Astrocyte of the hippocampus (primary cell): ENCODE data around the gene SNCG.
A peak's percentile ranks its signal among the peaks of the same experiment; 100 is the strongest.
"Not testable (repeated sequence)": the region's sequence is repeated elsewhere in the genome, so short reads cannot be mapped to it uniquely, and the experiment has no call there.

Source experiments
- DNase-seq: peaks from one replicate; pipeline ENCODE4 v3.0.0; 2011; ENCODE audit warnings: low read depth, low spot score

The SNCG gene

DNA sequence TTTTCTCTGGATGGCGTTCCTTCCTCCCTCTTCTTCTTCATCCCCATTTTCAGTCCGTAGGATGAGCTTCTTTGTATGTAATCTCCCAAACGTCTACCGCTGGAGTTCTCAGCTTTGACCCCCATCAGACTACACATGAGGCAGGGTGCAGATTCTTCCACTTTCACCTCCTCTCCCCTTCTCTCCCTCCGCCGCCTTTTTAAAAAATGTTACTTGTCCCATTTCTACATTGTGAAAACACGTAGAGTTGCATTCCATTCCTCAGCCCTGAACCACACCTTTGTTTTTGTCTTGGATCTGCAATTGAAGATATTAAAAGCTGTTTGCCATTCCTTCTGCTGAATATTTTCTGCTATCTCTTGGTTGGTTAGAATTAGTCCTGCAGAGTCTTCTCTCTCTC is 16.1 kb downstream of the SNCG start:
- DNase-seq, result no peak

- DNase-seq, result no peak
Measured at GRCh38 chr10:86976362-86977056, 18.1 kb downstream of the SNCG start.

GRCh38 chr10:86978457-86978856 is 20.1 kb downstream of the SNCG start:
- DNase-seq, result not testable (repeated sequence)

GRCh38 chr10:86979296-86979818 is 21.0 kb downstream of the SNCG start:
- DNase-seq, result no peak

GRCh38 chr10:86979977-86980448 is 21.6 kb downstream of the SNCG start:
- DNase-seq, result no peak

DNA sequence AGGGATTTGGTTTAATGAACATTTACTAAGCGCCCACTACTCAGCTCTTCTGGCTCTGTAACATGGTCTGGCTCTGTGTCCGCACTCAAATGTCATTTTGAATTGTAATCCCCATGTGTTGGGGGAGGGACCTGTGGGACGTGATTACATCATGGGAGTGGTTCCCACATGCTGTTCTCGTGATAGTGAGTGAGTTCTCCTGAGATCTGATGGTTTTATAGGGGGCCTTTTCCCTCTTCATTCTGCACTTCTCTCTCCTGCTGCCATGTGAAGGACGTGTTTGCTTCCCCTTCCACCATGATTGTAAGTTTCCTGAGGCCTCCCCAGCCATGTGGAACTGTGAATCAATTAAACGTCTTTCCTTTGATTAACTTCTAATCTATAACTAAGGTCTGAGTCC is 22.6 kb downstream of the SNCG start:
- DNase-seq, result not testable (repeated sequence)

- DNase-seq, result no peak
Measured at GRCh38 chr10:86981716-86982115, 23.3 kb downstream of the SNCG start.

- not testable (repeated sequence) for DNase-seq
Measured at GRCh38 chr10:86984498-86984897, 26.1 kb downstream of the SNCG start.

DNA sequence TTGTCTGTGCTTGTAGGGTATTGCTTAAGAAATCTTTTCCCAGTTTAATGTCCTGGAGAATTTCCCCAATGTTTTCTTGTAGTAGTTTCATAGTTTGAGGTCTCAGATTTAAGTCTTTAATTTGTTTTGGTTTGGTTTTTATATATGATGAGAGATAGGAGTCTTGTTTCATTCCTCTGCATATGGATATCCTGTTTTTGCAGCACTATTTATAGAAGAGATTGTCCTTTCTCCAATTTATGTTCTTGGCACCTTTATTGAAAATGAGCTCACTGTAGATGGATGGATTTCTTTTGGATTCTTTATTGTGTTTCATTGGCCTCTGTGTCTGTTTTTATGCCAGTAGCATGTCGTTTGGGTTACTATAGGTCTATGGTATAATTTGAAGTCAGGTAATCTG is 30.1 kb downstream of the SNCG start:
- DNase-seq, result no peak

DNA sequence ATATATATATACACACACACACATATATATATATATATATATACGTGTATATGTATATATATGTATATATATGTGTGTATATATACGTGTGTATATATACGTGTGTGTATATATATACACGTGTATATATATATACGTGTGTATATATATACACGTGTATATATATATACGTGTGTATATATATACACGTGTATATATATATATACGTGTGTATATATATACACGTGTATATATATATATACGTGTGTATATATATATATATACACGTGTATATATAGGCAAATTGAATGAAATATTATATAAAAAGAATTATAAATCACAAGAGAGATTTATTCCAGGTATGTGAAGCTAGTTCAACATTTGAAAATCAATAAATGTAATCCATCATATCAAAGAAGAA is 33.0 kb downstream of the SNCG start:
- DNase-seq, result not testable (repeated sequence)

DNA sequence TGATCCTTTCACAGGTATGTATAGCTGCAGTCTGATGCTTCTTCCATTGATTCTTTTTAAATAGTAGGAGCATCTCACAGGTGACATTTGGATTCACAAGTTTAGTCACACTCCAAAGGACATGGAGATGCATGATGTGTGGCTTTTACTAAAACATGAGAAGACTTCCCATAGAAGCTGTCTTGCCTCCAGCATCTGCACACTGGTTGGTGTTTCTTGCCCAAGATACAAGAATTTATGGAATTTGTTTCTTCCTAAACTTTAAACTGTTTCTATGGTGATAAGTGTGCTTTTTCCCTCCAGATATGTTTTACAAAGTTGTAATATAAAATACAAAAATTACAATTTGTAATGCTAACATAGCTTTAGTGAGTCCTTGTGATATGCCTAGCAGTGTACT is 34.1 kb downstream of the SNCG start:
- no peak for DNase-seq

- no peak for DNase-seq
Measured at GRCh38 chr10:86992929-86993328, 34.5 kb downstream of the SNCG start.

DNA sequence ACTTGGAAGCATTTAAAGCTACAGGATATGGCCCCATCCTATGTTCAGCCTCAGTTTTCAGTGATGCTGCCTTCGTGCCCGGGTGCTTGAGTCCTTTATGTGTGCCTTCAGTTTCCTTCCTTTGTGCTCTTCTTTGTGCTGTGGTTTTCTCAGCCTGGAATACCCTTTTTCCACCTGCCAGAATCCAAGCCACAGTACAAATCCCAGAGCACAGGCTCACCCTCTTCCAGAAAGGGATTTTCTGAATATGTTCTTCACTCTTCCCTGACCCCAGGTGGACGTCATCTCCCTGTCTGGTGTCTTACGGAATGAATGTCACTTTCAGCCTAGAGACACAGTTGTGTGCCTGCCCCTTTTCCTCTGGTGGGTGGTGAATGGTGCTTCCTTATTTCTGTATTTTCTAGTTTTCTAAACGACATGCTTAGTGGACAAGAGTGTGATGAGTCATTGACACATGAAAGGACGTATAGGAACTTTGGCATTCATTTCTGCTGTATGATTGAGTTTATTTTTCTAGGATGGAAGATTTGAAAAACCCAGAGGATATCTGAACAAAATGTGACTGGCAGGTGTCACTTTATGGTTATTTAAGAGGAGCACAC is 41.5 kb downstream of the SNCG start:
- DNase-seq, result not testable (repeated sequence)

GRCh38 chr10:87000491-87000890 is 42.1 kb downstream of the SNCG start:
- DNase-seq, result peak; percentile 16

DNA sequence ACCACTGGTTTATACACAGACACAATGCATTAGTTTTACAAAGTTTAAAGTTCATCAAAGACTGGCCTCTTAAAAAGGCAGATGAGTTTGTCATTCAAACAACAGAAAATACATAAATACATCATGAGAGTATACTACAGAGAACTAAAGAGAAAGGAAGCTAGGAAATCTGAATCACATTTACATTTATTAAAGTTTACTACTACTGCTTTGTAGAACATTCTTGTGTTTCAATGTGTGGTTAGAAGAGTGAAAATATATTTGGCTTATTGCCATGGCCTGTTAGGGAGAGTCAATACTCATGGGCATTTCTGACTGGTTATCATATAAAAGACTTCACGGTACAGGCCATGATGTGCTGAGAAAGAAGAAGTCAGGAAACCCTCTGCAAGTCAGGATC is 48.7 kb downstream of the SNCG start:
- DNase-seq, result peak; percentile 42

GRCh38 chr10:87007674-87008073 is 49.3 kb downstream of the SNCG start:
- not testable (repeated sequence) for DNase-seq

- DNase-seq, result not testable (repeated sequence)
Measured at GRCh38 chr10:87008303-87008702, 49.9 kb downstream of the SNCG start.

DNA sequence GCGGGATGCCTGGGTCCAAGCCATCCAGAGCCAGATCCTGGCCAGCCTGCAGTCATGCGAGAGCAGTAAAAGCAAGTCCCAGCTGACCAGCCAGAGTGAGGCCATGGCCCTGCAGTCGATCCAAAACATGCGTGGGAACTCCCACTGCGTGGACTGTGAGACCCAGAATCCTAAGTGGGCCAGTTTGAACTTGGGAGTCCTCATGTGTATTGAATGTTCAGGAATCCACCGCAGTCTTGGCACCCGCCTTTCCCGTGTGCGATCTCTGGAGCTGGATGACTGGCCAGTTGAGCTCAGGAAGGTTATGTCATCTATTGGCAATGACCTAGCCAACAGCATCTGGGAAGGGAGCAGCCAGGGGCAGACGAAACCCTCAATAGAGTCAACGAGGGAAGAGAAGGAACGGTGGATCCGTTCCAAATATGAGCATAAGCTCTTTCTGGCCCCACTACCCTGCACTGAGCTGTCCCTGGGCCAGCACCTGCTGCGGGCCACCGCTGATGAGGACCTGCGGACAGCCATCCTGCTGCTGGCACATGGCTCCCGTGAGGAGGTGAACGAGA is 50.8 kb downstream of the SNCG start:
- DNase-seq, result not testable (repeated sequence)
